CD4-positive, alpha-beta T cell treated with Interleukin-17A for 4 hours (primary cell): ENCODE data around the gene AP3S2.
"Not testable (repeated sequence)": the region's sequence is repeated elsewhere in the genome, so short reads cannot be mapped to it uniquely, and the experiment has no call there.

Source experiments
- DNase-seq: peaks from one replicate; pipeline ENCODE4 v3.0.0-alpha.2; 2020; ENCODE audit warnings: mixed read lengths

Gene AP3S2

DNA sequence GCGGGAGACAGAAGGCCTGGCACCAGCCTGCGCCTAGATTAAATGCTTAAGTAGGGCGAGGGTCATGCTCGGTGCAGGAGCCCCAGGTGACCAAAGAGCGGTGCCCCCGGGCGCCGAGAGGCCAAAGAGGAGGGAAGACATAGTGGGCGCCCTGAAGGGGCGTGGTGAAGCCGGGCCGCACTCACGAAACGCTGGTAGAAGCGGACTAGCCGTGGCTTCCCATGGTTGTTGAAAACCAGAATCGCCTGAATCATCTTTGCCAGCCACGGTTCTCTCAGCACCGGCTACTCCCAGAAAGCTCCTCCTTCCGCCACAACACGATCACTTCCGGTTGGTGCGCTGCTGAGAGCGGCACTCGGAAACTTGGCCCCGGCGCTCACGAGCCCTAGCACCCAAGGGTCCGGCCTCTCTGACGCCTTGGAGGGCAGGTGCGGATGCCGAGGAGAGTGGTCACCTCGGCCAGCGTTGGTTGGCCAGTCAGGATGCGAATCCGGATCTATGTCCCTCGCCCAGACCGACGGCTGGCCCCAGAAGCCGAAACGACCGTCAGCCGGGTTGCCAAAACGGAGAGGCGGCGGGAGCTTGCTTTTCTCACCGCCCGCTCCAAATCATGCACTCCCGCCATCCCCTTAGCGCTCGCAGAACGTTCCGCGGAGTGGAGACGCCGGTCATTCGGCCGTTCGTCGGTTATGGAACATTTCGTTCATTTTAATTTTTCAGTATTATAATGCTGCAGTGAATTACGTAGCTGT lies at the start of gene AP3S2:
Gene AP3S2 (minus strand): TSS at position 299 of the 752 bp plus-strand sequence. CDS start 45 bp downstream, at position 254.
- DNase-seq = peak; percentile 90

DNA sequence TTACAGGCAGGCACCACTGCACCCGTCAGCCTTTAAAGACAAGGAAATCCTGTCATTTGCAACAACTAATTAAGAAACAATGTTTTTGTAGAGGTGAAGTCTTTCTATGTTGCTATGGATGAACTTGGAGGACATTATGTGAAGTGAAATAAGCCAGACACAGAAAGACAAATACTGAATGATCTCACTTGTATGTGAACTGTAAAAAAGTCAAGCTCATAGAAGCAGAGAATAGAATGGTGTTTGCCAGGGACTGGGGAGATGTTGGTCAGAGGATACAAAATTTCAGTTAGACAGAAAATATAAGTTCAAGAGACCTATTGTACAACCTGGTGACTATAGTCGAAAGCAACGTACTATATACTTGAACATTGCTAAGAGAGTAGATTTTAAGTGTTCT lies 46.1 kb upstream of the AP3S2 start:
- no peak for DNase-seq

DNA sequence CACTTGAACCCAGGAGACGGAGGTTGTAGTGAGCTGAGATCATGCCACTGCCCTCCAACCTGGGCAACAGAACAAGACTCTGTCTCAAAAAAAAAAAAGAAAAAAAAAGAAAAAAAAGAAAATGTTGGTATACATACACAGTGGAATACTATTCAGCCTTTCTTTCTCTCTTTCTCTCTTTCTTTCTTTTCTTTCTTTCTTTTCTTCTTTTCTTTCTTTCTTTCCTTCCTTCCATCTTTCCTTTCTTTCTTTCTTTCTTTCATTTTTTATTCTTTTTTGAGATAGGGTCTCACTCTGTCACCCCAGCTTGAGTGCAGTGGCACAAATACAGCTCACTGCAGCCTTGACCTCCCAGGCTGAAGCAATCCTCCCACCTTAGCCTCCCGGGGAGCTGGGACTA lies 45.6 kb upstream of the AP3S2 start:
- not testable (repeated sequence) for DNase-seq

DNA sequence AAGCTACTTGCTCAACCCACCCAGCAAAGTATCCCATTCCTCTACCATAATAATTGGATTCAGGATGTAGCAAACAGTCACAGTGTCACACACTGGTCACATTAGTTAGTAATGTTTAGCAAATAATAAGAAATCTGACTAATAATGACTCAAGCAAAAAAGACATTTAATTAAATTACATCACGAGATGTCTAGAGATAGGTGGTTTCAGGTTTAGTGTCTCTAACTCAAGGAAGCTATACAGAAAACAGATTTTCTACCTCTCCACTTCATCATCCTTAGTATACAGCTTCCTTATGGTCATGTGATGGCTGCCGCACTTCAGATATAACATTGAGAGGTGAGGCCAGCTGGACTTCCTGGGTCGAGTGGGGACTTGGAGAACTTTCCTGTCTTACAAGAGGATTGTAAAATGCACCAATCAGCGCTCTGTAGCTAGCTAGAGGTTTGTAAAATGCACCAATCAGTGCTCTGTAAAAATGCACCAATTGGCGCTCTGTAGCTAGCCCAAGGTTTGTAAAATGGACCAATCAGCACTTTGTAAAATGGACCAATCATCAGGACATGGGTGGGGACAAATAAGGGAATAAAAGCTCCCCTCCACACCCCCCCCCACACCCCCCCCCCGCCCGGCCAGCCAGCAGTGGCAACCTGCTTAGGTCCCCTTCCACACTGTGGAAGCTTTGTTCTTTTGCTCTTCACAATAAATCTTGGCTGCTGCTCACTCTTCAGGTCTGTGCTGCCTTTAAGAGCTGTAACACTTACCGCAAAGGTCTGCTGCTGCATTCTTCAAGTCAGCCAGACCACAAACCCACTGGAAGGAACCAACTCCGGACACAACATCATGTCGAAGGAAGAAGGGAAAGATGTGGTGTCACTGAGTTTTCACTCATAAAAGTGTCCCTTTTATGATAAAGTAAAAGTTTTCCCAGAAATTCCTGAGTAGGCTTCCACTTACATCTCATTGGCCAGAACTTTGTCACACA lies 43.9 kb upstream of the AP3S2 start:
- DNase-seq = no peak

DNA sequence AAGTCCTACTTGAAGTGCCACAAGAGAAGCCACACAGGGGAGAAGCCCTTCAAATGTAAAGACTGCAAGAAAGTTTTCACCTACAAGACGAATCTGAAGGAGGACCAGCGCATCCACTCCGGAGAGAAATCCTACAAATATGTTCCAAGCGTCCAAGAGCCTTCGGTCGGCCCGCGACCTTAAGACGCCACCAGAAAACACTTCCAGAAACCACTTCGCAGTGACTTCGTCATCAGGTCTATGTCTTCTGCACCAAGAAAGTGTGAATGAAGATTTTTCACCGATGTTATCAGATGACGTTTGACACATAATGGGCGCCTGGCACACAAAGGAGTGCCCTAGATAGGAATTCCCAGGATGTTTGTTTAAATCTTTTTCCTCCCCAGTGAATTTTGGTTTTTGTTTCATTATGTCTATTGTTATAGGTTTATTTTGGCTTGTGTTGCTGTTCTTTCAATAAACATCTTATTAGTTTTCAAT lies 43.0 kb upstream of the AP3S2 start:
- DNase-seq = no peak

DNA sequence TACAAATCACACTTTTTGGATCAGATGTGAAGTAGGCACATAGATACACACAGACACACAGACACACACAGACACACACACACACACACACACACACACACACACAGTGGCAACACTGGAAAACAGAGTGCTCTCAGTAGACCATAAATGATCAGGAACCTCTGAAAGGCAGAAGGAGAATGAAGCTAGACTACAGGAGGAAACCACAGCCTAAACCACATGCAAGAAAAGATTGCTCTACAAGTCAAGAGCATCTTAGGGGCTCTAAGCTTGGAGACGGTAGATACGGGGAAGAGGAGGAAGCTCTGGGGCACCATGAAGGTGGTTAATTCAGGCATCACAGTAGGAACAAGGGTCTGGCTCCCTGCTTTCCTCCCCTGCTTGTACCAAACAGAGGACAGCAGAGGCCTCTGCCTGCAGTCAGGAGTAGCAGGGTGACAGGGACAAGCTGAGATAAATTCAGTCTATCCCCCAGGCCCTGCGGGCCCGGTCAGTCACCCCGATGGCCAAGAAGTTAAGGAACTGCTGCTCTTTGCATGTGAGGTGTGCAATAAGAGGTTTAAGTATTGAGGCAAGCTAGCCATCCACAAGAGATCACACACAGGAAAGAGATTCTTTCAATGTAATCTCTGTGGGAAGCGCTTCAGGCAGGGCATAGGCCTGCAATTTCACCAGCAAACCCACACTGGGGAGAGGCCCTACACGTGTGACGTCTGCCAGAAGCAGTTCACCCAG lies 42.4 kb upstream of the AP3S2 start:
- DNase-seq = peak; percentile 45

DNA sequence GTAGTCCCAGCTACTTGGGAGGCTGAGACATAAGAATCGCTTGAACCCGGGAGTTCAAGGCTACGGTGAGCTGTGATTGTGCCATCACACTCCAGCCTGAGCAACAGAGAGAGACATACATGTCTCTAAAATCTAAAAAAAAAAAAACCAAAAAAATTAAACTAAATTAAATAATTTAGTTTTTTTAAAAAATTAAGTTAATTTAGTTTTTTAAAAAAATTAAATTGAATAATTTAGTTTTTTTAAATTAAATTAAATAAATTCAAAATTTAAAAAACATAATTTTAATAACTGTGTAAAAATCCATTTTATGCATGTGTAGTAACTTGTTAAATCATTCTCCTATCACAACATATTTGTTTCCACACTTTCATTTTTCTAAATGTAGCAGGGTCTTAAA lies 39.1 kb upstream of the AP3S2 start:
- DNase-seq = no peak

DNA sequence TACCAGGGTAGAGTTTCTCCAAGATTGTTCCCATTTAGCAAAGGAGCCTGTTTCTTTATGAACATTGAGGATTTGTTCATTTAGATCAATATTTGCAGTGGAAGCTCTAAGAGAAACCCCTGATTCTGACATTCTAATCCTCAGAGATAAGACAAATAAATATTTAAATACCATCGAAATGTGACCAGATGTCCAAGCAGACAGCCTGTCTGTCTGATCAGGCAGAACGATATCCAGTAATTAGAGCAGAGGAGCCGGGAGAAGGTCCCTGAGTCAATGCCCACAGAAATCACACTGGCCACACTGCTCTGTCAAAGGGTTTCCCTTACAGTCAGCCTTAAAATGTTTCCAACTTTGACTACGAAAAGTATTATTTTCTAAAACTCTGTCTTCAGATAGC lies 34.6 kb upstream of the AP3S2 start:
- DNase-seq = no peak

DNA sequence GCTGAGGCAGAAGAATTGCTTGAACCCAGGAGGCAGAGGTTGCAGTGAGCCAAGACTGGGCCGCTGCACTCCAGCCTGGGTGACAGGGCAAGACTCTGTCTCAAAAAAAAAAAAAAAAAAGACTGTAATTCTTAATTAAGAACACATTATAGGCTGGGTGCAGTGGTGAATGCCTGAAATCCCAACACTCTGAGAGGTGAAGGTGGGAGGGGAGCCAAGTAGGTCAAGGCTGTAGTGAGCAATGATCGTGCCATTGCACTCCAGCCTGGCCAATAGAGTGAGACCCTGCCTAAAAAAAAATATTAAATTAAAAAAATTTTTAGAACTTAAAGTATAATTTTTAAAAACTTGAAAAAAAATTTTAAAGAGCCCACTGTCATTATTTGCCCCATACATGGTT lies 32.4 kb upstream of the AP3S2 start:
- no peak for DNase-seq

DNA sequence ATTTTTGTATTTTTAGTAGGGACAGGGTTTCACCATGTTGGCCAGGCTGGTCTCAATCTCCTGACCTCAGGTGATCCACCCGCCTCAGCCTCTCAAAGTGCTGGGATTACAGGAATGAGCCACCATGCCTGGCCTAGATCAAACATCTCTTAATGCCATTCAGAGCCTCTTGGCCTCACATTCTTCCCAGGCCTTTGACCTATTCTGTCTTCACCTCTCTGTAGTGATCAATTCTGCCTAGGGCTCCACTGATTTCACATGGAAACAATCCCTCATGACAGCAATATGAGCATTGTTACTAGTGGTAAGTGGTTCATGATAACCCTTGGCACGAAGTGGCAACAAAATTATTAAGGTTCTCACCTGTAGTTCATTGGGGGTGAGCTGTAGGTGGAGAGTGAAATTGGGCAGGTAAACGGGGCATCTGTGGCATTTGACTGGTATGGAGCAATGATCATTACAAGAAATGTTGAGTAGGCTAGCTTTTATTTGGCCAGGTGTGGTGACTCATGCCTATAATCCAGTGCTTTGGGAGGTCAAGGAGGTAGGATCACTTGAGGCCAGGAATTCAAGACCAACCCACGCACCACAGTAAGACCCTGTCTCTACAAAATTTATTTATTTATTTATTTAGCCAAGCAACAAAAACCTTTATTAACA lies 23.8 kb upstream of the AP3S2 start:
- DNase-seq = no peak

DNA sequence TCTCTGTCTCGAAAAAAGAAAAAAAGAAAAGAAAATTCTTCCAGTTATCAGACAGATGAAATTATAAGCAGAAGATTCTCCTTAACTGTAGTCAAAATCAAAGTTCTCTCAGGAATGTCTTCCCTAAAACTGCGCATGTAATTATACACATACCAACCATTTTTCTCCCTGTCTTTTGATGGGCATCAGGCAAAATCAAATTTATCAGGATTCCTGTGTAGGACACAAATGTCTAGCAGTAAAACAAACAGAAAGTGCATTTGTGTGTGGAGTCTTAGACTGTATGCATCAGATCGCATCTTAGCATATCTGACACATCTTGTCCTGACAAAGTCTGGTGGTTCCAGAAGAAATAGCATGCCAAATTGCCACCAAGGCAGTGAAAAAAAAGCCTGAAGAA lies 22.9 kb upstream of the AP3S2 start:
- no peak for DNase-seq

DNA sequence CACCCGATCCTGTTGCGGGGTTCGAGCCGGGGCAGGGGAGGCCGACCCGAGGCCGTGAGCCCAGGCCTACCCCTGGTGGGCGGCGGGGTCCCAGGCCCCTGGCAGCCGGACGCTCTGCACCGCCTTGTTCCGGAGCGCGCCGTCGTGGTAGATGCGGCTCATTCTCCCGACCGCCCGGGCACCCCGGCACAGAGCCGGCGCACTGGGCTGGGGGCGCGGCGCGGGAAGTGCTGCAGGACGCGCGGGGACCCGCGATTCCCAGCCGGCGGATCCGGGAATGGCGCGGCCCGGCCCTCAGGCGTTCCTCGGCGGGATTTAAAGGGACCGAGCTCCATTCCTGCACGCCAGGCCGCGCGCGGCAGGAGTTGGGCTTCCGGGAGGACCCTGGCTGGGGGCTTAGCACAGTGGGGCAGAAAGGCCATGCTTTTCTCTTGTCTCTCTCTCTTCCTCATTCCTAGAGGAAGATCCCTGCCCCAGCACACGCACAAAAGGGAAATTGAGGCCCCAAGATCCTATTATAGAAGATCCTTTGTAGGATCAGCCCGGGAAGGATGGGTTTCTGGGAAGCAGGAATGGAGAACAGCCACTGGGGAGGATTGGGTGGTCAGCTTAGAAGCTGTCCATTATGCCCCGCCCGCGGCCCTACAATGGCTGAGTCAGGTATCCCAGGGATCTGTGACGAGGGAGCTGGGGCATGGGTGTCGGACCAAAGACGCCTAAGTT lies 19.0 kb upstream of the AP3S2 start, which contains the start of gene ARPIN:
Gene ARPIN (minus strand): TSS at position 279 of the 723 bp plus-strand sequence. CDS start 117 bp downstream, at position 162.
- peak; percentile 14 for DNase-seq

DNA sequence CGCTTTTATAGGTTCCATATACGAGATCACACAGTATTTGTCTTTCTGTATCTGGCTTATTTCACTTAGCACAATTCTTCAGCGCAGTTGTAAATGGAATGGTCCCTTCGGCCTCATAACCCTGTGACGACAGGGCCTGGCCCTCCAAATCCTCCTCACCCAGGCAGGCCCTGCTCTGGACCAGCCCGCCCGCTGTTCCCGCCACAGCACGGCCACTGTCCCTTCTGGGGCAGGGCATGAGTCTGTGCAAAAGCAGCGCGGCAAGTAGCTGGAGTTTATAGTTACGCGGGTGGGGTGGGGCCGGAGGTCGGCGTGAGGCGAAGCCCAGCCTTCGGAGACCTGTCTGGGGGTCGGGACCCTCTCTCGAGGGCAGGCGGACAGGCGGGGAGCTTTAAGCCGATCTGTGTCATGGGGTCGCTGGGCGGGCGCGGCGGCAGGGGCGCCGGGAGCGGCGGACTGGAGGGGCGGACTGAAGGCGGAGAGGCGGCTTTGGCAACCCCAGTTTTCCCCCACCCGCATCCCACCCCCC lies 18.4 kb upstream of the AP3S2 start:
- DNase-seq = no peak

DNA sequence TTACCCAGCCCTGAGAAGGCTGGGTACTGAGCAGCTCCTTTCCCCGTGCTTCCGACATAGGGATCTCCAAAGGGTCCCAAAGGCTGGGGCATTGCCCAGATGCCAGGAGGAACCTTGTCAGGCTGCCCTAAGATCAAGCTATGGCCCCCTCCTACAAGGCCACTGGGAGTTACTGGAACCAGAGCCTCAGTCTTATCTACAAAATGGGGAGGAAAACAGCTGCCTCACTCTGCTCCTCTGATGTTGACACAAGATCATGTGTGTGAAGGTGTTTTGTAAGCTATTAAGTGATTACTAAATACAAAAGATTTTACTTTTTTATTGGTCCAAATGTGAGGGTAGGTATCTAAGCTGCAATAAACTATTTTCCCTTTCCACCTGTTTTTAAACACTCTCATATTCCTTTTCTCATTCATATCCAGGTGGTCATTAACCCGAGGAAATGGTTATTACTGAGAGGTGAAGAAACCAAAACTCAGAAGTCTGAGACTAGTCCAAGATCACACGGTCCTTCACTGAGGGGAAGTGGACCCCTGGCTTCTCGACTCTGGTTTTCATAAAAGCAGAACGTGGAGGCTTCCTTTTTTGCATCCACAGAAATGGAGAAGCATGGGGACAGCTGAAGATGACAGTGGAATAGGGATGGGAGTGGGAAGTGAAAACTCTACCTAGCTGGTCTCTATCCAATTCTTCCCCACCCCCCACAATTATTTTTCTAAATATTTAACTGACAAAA lies 17.3 kb upstream of the AP3S2 start:
- no peak for DNase-seq

DNA sequence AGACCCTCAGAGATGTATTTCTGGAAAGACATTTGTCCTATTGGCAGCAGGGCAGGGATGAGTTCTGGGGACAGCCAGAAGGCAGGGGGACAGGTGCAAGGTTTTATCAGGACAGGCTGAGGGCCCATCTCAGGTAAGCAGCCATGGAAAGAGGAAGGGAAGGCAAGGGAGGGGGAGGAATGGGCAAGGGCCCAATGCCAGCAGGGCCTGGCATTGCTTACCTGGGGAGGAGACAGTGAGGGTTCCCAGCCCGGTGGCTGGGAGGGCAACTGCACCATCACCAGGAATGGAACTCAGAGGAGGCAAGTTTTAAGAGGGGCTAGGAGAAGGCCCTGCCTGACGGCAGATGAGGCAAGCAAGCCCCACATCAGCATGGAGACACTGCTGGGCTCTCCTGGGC lies 15.8 kb upstream of the AP3S2 start:
- no peak for DNase-seq

DNA sequence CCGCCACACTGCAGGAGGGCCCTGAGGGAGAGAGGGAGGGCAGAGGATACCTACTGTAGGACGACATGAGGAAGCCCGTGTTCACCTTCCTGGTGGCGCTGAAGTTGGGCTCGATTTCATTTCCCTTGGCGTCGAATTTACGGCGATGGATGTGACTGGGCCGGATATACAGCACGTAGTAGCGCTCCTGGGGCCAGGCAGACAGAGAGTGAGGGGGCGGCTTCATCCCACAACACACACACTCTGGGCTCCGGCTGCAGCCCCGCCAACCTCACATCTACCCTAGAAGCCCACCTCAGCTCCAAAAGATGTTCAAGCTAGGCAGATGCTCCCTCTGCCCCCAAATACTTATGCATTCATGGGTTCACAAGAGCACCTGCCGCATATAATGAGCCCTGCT lies 14.4 kb upstream of the AP3S2 start:
- DNase-seq = no peak

DNA sequence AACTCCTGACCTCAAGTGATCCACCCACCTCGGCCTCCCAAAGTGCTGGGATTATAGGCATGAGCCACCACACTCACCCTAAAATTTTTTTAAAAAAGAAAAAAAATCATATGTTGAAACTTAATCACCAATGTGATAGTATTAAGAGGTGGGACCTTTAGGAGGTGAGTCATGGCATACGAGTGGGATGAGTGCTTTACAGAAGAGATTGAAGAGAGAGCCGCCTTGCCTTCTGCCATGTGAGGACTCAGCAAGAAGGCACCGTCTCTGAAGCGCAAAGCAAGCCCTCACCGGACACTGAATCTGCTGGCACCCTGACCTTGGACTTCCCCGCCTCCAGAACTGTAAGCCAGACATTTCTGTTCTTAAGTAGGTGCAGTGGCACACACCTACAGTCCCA lies 13.5 kb upstream of the AP3S2 start:
- no peak for DNase-seq

DNA sequence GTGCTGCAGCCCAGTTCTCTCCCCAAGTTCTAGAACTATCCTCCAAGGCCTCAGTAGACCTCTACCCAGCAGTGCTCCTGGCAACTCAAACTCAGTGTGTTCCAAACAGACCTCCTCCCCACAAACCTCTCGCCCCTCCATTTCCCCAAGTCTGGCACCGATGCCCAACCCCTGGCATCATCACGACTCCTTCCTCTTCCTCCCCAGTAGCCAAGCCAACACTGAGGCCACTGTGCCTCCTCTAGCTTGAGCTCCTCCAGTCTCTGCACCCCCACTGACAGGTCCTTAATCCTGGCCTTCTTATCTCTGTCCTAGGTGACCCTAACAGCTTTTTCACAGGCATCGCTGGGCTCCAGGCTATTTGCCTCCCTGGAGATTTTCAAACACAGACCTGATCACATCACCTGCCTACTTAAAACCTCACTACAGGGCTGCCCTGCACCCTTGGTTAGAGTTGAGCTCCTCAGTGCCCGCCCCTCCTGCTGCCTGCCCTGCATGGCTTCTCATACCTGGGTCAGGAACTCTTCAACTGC lies 12.1 kb upstream of the AP3S2 start:
- no peak for DNase-seq

DNA sequence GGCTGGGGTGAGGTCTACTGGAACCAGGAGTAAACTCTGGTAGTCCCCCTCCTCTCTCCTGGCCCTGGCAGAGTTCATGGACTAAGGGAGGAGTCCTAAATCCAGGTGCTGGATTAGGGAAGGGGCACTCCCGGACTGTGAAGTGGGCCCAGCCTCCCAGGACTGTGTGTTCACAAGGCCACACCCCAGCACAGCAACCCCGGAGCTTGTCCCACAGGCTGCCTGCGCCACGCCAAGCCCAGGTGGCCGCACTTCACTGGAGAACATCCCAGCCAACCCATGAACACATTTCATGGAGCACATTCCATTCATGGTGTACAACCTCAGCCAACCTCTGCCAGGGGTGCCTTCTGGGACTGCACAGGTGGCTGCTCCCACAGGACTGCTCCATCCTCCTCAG lies 10.7 kb upstream of the AP3S2 start:
- DNase-seq = no peak

DNA sequence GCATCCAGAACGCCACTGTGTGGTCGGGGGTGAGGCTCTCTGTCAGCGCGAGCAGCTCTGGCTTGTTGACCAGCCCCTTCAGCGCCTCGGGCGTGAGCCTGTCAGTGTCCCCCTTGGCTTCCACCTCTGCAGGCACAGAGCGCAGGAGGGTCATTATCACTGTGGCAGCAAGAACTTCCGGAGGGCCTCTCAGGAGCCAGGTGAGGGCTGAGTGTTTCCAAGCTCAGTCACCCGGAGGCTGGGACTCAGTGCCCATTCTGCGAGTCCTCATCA lies 10.0 kb upstream of the AP3S2 start:
- no peak for DNase-seq
